Activated T-cell treated with anti-CD3 and anti-CD28 coated beads, Interleukin-2, amount 50 U/mL, for 72 hours (primary cell): Measurements from ENCODE around the gene DIMT1. TPM values are rescaled to one million over a fixed set of nuclear protein-coding genes. Genes with fewer than 3 reads are reported as not detected.

Source experiments
- ATAC-seq, 2 donors: fragments of 150-1000 bp; cut with Tn5 transposase; replicated peaks in 1 of 2; 2 replicates each; pipeline ENCODE4 v1.10.0; 2021; ENCODE audit warnings: moderate library complexity in 2 of 2, mild to moderate bottlenecking in 1 of 2
- DNase-seq, 2 donors: peaks; one replicate each; pipeline ENCODE4 v3.0.0; 2021 to 2022; ENCODE audit warnings: mixed read lengths in 1 of 2
- H3K27ac Mint-ChIP-seq: one replicate; pipeline ENCODE4 v1.8.0; 2022; ENCODE audit warnings: mild to moderate bottlenecking, moderate library complexity, mixed read lengths
- H3K27me3 Mint-ChIP-seq: one replicate; pipeline ENCODE4 v1.8.0; 2022; ENCODE audit warnings: low read depth, mixed read lengths
- H3K36me3 Mint-ChIP-seq, 2 donors: one replicate each; pipeline ENCODE4 v1.8.0; 2022; ENCODE audit warnings: mixed read lengths in 2 of 2, mild to moderate bottlenecking in 1 of 2; ENCODE audit not compliant: insufficient read depth in 2 of 2
- H3K4me1 Mint-ChIP-seq: one replicate; pipeline ENCODE4 v1.8.0; 2022; ENCODE audit warnings: low read depth, mixed read lengths
- H3K4me3 Mint-ChIP-seq, 2 donors: one replicate each; pipeline ENCODE4 v1.8.0; 2022; ENCODE audit warnings: mild to moderate bottlenecking in 2 of 2, mixed read lengths in 2 of 2, moderate library complexity in 2 of 2
- H3K9me3 Mint-ChIP-seq, 2 donors: one replicate each; pipeline ENCODE4 v1.8.0; 2022; ENCODE audit warnings: mixed read lengths in 2 of 2
- total RNA-seq, 2 donors: library from RNA; stranded (reverse); gene quantifications; one replicate each; pipeline ENCODE4 v1.2.3, GENCODE V29; 2022

Gene DIMT1
- 10 to 100 TPM; 35.3 to 42.0 TPM for total RNA-seq

DNA sequence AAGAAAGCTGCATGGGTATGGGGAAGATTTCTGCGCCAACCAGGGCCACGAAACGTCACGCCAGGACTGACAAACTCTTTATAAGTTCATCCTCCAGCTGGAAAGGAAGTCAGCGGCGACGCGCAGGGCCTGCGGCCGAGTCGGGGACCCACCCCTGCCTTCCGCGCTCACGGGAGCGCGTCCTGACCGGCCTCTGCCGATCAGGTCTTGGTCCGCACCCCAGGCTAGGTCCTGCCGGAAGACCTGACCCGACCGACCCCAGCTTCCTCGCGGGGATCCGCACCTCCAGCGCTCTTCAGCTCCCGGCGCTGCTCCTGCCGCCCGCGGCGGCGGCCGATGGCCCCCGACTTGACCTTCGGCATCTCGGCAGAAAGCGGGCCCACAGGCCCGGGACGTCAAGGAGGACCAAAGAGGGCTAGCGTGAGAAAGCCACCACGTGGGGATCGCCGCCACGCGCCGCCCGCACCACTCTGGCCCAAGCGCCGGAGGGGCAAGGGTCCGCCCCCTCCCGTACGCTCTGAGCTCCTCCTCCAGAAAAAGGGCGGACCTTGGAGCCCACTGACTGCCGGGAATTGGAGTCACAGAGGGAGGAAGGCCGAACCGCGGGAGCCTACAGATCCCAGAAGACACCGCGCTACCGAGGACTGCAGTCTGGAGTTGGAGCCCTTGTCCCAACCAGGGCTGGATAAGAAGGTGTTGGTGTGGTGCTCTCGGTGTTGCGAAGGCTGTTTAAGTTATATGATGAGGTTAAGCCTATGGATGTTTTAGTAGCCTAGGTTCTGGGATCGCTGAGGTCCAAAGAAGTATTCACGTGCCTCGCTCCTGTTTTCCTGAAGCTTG lies at the start of gene DIMT1:
TSS of gene DIMT1 (minus strand) at position 495 of the 840 bp plus-strand sequence. CDS start at position 362, 133 bp downstream.
- no peaks in the 10 kb centered on the region for H3K9me3 Mint-ChIP-seq
- H3K36me3 Mint-ChIP-seq: peaks cover 5 to 10% of the 10 kb centered on the region in 2 donors
- no peaks in the 10 kb centered on the region for H3K27me3 Mint-ChIP-seq
- peak within 1 kb of the TSS; percentile 99 for H3K27ac Mint-ChIP-seq
- peak within 1 kb of the TSS; percentile 92 to 93 for H3K4me3 Mint-ChIP-seq
- peak; percentile 97 for ATAC-seq
- H3K4me1 Mint-ChIP-seq: peaks cover 37% of the 10 kb centered on the region
- peak; percentile 93 to 96 for DNase-seq

DNA sequence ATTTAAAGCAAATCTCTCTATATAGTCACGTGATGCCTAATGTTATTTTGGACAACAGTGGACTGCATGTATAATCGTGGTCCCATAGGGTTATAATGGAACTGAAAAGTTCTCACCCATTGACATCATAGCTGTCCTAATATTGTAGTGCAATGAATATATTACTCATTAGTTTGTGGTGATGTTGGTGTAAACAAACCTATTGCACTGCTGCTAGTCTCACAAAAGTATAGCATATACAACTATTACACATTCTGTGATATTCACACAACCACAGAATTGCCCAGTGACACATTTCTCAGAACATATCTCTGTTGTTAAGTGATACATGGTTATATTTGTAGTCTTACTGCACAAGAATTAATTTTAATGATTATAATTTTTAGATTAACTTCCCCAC lies 46.6 kb upstream of the DIMT1 start:
- no peaks in the 10 kb centered on the region for H3K4me1 Mint-ChIP-seq
- H3K27me3 Mint-ChIP-seq: no peaks in the 10 kb centered on the region
- H3K27ac Mint-ChIP-seq: no peak overlapping the region
- no peak overlapping the region for H3K4me3 Mint-ChIP-seq
- H3K36me3 Mint-ChIP-seq: peaks cover 0 to 14% of the 10 kb centered on the region in 2 donors
- H3K9me3 Mint-ChIP-seq: no peaks in the 10 kb centered on the region
- DNase-seq (no peak), ATAC-seq (peak in 1 of 2 donors; percentile 25)

DNA sequence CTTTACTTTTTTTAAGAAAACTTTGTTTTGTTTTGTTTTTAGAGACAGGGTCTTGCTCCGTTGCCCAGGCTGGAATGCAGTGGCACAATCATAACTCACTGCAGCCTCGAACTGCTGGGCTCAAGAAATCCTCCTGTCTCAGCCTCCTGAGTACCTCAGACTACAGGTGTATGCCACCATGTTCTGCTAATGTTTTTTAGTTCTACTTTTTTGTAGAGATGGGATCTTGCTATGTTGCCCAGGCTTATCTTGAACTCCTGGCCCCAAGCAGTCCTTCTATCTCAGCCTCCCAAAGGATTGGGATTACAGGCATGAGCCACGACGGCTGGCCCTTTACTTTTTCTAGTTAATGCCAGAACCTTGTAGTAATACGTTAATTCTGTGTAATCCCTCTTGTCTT lies 44.8 kb upstream of the DIMT1 start:
- H3K9me3 Mint-ChIP-seq: no peaks in the 10 kb centered on the region
- peaks cover 0 to 8% of the 10 kb centered on the region in 2 donors for H3K36me3 Mint-ChIP-seq
- H3K27ac Mint-ChIP-seq: no peak overlapping the region
- H3K4me3 Mint-ChIP-seq: no peak overlapping the region
- no peaks in the 10 kb centered on the region for H3K27me3 Mint-ChIP-seq
- DNase-seq: no peak
- no peaks in the 10 kb centered on the region for H3K4me1 Mint-ChIP-seq
- ATAC-seq: no peak

DNA sequence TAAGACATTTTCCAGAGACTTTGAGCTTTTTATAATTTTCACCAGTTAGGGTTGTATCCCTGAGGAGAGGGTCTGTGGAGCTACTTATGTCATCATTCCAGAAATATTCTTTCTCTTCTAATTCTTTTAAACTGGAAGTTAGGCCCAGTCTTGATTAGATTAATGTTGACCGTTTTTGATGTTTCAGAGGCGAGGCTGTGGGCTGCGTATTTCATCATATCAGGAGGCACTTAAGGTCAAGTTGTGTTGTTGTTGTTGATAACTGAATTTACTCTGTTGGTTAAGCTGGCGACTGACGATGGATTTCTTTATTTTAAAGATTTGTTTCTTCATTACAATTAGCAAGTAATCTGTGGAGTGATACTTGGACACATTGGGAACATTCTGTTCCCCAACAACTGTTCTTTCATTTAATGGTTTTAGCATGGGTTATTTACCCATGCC lies 28.9 kb upstream of the DIMT1 start:
- ATAC-seq (no peak), DNase-seq (no peak)
- H3K27ac Mint-ChIP-seq: peak overlapping the region; percentile 24

DNA sequence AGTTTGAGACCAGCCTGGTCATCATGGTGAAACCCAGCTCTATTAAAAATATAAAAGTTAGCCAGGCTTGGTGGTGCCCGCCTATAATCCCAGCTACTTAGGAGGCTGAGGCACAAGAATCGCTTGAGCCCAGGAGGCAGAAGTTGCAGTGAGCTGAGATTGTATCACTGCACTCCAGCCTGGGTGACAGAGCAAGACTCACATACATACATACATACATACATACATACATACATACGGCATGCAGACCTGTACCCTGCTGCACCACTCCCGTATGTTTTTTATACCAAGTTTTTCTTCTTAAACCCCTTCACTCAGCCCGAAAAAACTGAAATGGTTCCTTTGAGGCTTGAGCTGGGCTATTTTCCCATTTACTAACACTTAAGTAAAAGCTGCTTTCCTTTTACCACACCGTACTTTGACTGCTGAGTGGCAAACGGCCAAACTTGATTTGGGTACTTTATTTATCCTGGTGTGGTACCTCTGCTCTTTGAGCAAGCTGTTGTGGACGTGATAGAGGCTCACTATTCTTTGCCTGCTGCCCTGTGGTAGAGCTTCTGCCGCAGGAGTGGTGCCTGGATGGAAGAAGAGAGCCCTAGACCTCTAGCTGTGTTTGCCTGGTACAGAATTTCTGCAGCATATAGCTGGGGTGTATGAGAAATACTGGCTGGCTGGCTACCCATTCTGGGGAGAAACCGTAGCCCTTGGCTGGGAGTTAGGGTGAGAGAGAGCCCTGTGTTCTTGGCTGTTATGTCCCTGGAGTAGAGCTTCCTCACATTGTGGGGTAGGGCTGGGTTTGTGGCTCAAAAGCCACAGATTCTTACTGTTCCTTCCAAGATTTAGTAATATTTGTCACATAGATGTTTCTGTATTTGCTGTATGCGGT lies 28.3 kb upstream of the DIMT1 start:
- no peaks in the 10 kb centered on the region for H3K9me3 Mint-ChIP-seq
- H3K36me3 Mint-ChIP-seq: no peaks in the 10 kb centered on the region
- ATAC-seq: no peak
- no peak overlapping the region for H3K4me3 Mint-ChIP-seq
- DNase-seq: no peak
- H3K27ac Mint-ChIP-seq: peak overlapping the region; percentile 24
- H3K27me3 Mint-ChIP-seq: no peaks in the 10 kb centered on the region
- H3K4me1 Mint-ChIP-seq: peaks cover 7% of the 10 kb centered on the region

More for the DNA sequence above, 28.9 kb upstream of the DIMT1 start:
- Mint-ChIP-seq H3K4me3 (no peak overlapping the region), H3K9me3 (no peaks in the 10 kb centered on the region), H3K36me3 (no peaks in the 10 kb centered on the region), H3K27me3 (no peaks in the 10 kb centered on the region), H3K4me1 (peaks cover 7% of the 10 kb centered on the region)

DNA sequence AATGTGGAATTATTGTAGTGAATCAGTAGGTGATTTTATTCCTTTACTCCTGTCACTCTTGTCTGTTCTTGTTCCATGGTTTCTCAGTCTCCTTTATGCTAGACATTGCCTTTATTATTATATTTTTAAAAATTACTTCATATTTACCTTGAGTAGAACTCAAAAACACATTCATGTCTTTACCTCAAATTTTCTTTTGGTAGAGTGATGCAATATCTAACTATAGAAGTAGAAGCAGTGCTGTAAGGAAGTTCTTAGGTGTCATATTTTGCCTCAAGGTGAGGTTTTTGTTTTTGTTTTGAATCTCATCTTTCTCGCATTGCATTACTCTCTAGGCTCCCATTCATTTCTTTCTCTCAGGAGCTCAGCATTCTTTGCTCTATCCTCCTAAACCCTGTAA lies 21.1 kb upstream of the DIMT1 start:
- H3K4me1 Mint-ChIP-seq: peaks cover 21% of the 10 kb centered on the region
- H3K36me3 Mint-ChIP-seq: peaks cover 0 to 2% of the 10 kb centered on the region in 2 donors
- H3K4me3 Mint-ChIP-seq: no peak overlapping the region
- DNase-seq (no peak), ATAC-seq (no peak)
- no peaks in the 10 kb centered on the region for H3K9me3 Mint-ChIP-seq
- peak overlapping the region; percentile 52 for H3K27ac Mint-ChIP-seq
- no peaks in the 10 kb centered on the region for H3K27me3 Mint-ChIP-seq

DNA sequence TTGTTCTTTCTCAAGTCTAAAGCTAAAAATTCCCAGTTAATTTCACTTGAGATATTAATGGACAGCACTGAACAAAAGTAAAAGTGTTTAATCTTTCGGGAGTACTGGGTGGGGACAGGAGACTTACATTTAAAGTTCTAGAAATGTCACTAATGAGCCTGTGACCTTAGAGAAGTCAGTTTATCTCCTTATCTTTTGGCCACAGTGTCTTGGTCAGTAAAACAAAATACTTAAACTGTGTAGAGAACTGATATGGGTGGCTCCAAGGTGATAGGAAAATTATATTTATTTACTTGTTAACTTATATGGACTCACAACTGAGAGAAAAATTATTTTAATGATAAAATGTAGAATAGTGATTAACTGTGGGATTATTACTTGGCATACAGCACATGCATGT lies 17.7 kb upstream of the DIMT1 start:
- peaks cover 21% of the 10 kb centered on the region for H3K4me1 Mint-ChIP-seq
- H3K36me3 Mint-ChIP-seq: peaks cover 0 to 2% of the 10 kb centered on the region in 2 donors
- no peak overlapping the region for H3K27ac Mint-ChIP-seq
- no peak for DNase-seq
- no peaks in the 10 kb centered on the region for H3K9me3 Mint-ChIP-seq
- no peak overlapping the region for H3K4me3 Mint-ChIP-seq
- no peak for ATAC-seq
- no peaks in the 10 kb centered on the region for H3K27me3 Mint-ChIP-seq

DNA sequence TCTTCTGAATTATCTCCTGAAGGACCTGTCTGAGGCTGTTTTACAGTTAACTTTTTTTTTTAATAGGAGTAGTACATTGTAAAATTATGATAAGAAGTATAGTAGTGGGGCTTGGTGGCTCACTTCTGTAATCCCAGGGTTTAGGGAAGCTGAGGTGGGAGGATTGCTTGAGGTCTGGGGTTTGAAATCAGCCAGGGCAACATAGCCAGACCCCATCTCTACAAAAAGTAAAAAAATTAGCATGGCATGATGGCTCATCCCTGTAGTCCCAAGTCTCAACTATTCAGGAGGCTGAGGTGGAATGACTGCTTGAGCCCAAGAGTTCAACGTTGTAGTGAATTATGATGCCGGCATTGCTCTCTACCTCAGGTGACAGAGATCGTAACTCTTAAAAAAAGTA lies 15.9 kb upstream of the DIMT1 start:
- Mint-ChIP-seq H3K27me3 (no peaks in the 10 kb centered on the region), H3K4me3 (no peak overlapping the region), H3K4me1 (peaks cover 16% of the 10 kb centered on the region), H3K36me3 (no peaks in the 10 kb centered on the region), H3K27ac (no peak overlapping the region), H3K9me3 (no peaks in the 10 kb centered on the region)
- no peak for ATAC-seq
- DNase-seq: no peak

DNA sequence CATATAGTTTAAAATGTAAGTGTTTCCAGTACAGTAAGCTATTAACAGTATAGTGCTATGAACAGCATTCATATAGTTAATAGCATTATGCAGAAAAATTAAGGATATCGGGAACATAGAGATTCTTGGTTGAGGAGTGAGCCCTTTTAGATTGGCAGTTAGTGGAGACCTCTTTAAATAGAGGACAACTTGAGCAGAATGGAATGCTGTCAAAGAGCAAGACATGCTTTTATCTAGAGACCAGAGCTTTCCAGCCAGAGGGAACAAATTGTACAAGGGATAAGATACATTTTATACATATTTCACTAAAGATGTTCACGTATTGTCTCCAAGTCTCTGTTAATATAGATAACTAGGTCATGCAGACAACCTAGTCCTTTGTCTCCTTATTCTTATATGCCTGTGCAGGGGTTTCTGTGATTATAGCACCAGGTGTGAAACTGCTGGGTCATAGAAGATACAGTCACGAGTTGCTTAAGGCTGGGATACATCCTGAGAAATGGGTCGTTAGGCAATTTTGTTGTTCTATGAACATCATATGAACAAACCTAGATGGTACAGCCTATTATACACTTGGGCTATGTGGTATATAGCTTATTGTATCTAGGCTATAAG lies 14.9 kb upstream of the DIMT1 start:
- no peaks in the 10 kb centered on the region for H3K36me3 Mint-ChIP-seq
- DNase-seq (no peak), ATAC-seq (no peak)
- H3K27me3 Mint-ChIP-seq: no peaks in the 10 kb centered on the region
- no peak overlapping the region for H3K4me3 Mint-ChIP-seq
- no peak overlapping the region for H3K27ac Mint-ChIP-seq
- H3K9me3 Mint-ChIP-seq: no peaks in the 10 kb centered on the region
- peaks cover 26% of the 10 kb centered on the region for H3K4me1 Mint-ChIP-seq

DNA sequence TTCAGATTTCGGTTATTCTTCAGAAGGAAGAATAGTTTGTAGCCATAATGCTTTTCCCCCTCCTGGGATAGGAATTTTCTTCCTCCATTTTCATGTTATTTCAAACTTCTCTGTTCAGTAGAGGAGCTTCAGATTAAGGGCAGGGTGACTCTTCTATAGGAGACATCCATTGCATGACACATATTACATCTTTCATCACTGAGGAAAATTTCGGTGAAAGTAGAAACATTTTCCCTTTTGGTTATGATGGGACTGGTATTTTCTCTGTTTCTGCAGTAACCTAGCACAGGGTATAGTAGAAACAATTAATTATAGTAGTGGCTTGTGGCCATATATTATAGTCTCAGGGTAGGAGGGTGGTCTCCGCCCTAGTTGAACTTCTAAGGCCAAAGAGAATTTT lies 10.0 kb upstream of the DIMT1 start:
- ATAC-seq: no peak
- Mint-ChIP-seq H3K36me3 (no peaks in the 10 kb centered on the region), H3K4me1 (peaks cover 32% of the 10 kb centered on the region), H3K27ac (peak overlapping the region; percentile 49), H3K9me3 (no peaks in the 10 kb centered on the region), H3K4me3 (peak overlapping the region; percentile 94 to 95), H3K27me3 (no peaks in the 10 kb centered on the region)
- DNase-seq: no peak

DNA sequence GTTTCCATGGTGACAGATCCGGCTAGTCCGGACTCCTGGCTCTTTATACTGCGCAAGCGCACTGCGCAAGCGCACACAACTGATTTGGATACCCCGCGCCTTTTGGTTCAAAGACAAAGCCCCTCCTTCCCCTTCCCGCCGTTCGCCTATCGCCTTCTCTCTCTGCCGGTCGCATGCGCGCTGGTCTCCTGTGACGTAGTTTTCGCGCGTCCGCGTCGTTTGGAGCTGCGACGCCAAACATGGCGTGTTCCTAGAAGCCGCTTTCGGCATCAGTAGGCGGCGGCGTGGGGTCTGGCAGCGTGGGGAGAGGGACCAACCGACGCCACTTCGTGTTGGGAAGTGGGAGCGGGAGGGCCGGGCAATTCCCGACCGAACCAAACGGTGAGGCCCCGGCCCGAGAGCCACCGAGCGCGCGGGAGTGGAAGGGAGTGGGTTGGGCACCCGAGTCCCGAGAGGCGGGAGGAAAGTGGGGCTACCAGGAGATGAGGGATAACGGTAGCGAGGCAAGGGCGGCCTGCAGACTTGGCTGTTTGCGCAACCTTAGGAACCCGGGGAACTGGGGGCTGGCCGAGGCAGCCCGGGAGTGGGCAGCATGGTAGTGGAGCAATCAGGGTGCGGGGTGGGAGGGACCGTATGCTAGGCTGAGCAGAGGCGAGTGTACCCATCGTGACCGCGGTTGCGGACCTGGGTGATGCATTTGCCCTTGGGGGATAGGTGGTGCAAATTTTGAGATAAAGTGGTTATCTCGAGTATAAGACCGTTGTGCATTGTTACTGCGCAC lies 9.0 kb upstream of the DIMT1 start, which contains the start of gene IPO11:
TSS of gene IPO11 (plus strand) at position 215 of the 781 bp plus-strand sequence. CDS start 24,517 bp downstream, outside the sequence.
- H3K4me3 Mint-ChIP-seq: peak within 1 kb of the TSS; percentile 94 to 95
- H3K27ac Mint-ChIP-seq: peak within 1 kb of the TSS; percentile 49
- DNase-seq (peak; percentile 98 to 99), ATAC-seq (peak; percentile 95 to 97)
- H3K9me3 Mint-ChIP-seq: no peaks in the 10 kb centered on the region
- H3K27me3 Mint-ChIP-seq: no peaks in the 10 kb centered on the region
- H3K4me1 Mint-ChIP-seq: peaks cover 32% of the 10 kb centered on the region
- no peaks in the 10 kb centered on the region for H3K36me3 Mint-ChIP-seq
